Mesodermal cell (in vitro differentiated cells): ENCODE data around the gene KIAA1210.

Experiments
- H3K27ac ChIP-seq: 2 replicates; pipeline ENCODE4 v1.7.0; 2013; ENCODE audit warnings: mild to moderate bottlenecking, low read depth, low read length, moderate library complexity; ENCODE audit not compliant: severe bottlenecking
- H3K36me3 ChIP-seq: 2 replicates; pipeline ENCODE4 v1.7.1; 2013; ENCODE audit warnings: mild to moderate bottlenecking, low read length, moderate library complexity; ENCODE audit not compliant: control insufficient read depth, insufficient read depth
- H3K4me1 ChIP-seq: one replicate; pipeline ENCODE4 v1.7.1; 2013; ENCODE audit warnings: mild to moderate bottlenecking, low read length; ENCODE audit not compliant: insufficient read depth, control insufficient read depth, poor library complexity, severe bottlenecking
- H3K4me3 ChIP-seq: 2 replicates; pipeline ENCODE4 v1.7.0; 2013; ENCODE audit warnings: low read length, control low read depth, mild to moderate bottlenecking; ENCODE audit not compliant: insufficient read depth, poor library complexity, severe bottlenecking; ENCODE audit errors: extremely low read depth
- H3K9me3 ChIP-seq: 2 replicates; pipeline ENCODE4 v1.7.1; 2013; ENCODE audit warnings: mild to moderate bottlenecking, low read length, moderate library complexity; ENCODE audit not compliant: control insufficient read depth
- WGBS, 2 experiments: methylation state at CpG; one replicate each; pipeline ENCODE4 v1.1.5; 2013; ENCODE audit warnings: missing lambda C conversion rate in 2 of 2; ENCODE audit not compliant: insufficient coverage in 2 of 2; 5-methylcytosine and 5-hydroxymethylcytosine counted together

Gene KIAA1210

GRCh38 chrX:119071381-119071780 is 56.2 kb downstream of the KIAA1210 start:
- WGBS, 2 experiments = 100% methylated on average over 1 of the region's 2 CpGs
- H3K4me3 ChIP-seq = no peak overlapping the region
- H3K9me3 ChIP-seq = no peaks in the 10 kb centered on the region
- no peaks in the 10 kb centered on the region for H3K4me1 ChIP-seq
- H3K27ac ChIP-seq = no peak overlapping the region
- H3K36me3 ChIP-seq = no peaks in the 10 kb centered on the region

- Histone ChIP-seq H3K9me3 (no peaks in the 10 kb centered on the region), H3K4me1 (no peaks in the 10 kb centered on the region), H3K36me3 (no peaks in the 10 kb centered on the region), H3K27ac (no peak overlapping the region), H3K4me3 (no peak overlapping the region)
- 83 to 100% methylated on average over 1 of the region's 1 CpG for WGBS, 2 experiments
These were observed 57.9 kb downstream of the KIAA1210 start for GRCh38 chrX:119069762-119070161.

GRCh38 chrX:119069128-119069527 is 58.5 kb downstream of the KIAA1210 start:
- Histone ChIP-seq H3K36me3 (no peaks in the 10 kb centered on the region), H3K4me1 (no peaks in the 10 kb centered on the region), H3K9me3 (no peaks in the 10 kb centered on the region), H3K4me3 (no peak overlapping the region), H3K27ac (no peak overlapping the region)
- no CpG with 5 or more reads among the region's 1 CpG for WGBS, 2 experiments

- Histone ChIP-seq H3K27ac (no peak overlapping the region), H3K4me3 (no peak overlapping the region), H3K4me1 (no peaks in the 10 kb centered on the region), H3K36me3 (no peaks in the 10 kb centered on the region), H3K9me3 (no peaks in the 10 kb centered on the region)
- WGBS, 2 experiments = no CpG with 5 or more reads among the region's 7 CpGs
These were observed 60.4 kb downstream of the KIAA1210 start for GRCh38 chrX:119067023-119067739.

- WGBS, 2 experiments = 83 to 90% methylated on average over 2 of the region's 7 CpGs
- no peak overlapping the region for H3K4me3 ChIP-seq
- no peaks in the 10 kb centered on the region for H3K36me3 ChIP-seq
- H3K27ac ChIP-seq = no peak overlapping the region
- H3K4me1 ChIP-seq = no peaks in the 10 kb centered on the region
- no peaks in the 10 kb centered on the region for H3K9me3 ChIP-seq
These were observed 64.2 kb downstream of the KIAA1210 start for GRCh38 chrX:119063428-119063827.

- H3K36me3 ChIP-seq = no peaks in the 10 kb centered on the region
- H3K4me3 ChIP-seq = no peak overlapping the region
- no peak overlapping the region for H3K27ac ChIP-seq
- no peaks in the 10 kb centered on the region for H3K9me3 ChIP-seq
- H3K4me1 ChIP-seq = no peaks in the 10 kb centered on the region
- WGBS, 2 experiments = 18% methylated on average over 2 of the region's 6 CpGs; no CpG with 5 or more reads in 1 of the 2 experiments
These were observed 64.8 kb downstream of the KIAA1210 start for GRCh38 chrX:119062750-119063374.

GRCh38 chrX:119055687-119056086 is 71.9 kb downstream of the KIAA1210 start:
- Histone ChIP-seq H3K4me1 (no peaks in the 10 kb centered on the region), H3K9me3 (no peaks in the 10 kb centered on the region), H3K36me3 (no peaks in the 10 kb centered on the region), H3K27ac (no peak overlapping the region), H3K4me3 (no peak overlapping the region)
- whole genome bisulfite sequencing, 2 experiments = 40% methylated on average over 1 of the region's 2 CpGs; no CpG with 5 or more reads in 1 of the 2 experiments

- Histone ChIP-seq H3K27ac (no peak overlapping the region), H3K36me3 (no peaks in the 10 kb centered on the region), H3K4me1 (peaks cover 2% of the 10 kb centered on the region), H3K4me3 (no peak overlapping the region), H3K9me3 (no peaks in the 10 kb centered on the region)
- WGBS, 2 experiments = 86% methylated on average over 1 of the region's 2 CpGs; no CpG with 5 or more reads in 1 of the 2 experiments
These were observed 81.7 kb downstream of the KIAA1210 start for GRCh38 chrX:119045884-119046283.

- 100% methylated on average over 1 of the region's 1 CpG; no CpG with 5 or more reads in 1 of the 2 experiments for WGBS, 2 experiments
- H3K4me3 ChIP-seq = no peak overlapping the region
- peaks cover 2% of the 10 kb centered on the region for H3K4me1 ChIP-seq
- H3K27ac ChIP-seq = no peak overlapping the region
- no peaks in the 10 kb centered on the region for H3K9me3 ChIP-seq
- H3K36me3 ChIP-seq = no peaks in the 10 kb centered on the region
These were observed 84.6 kb downstream of the KIAA1210 start for GRCh38 chrX:119042996-119043395.

GRCh38 chrX:119042040-119042439 is 85.6 kb downstream of the KIAA1210 start:
- Histone ChIP-seq H3K4me1 (peaks cover 2% of the 10 kb centered on the region), H3K4me3 (no peak overlapping the region), H3K36me3 (no peaks in the 10 kb centered on the region), H3K9me3 (no peaks in the 10 kb centered on the region), H3K27ac (no peak overlapping the region)
- WGBS, 2 experiments = no CpG with 5 or more reads among the region's 3 CpGs

- WGBS, 2 experiments = no CpG with 5 or more reads among the region's 4 CpGs
- no peak overlapping the region for H3K27ac ChIP-seq
These were observed 86.4 kb downstream of the KIAA1210 start for GRCh38 chrX:119041175-119041574.

More at GRCh38 chrX:119041175-119041574, 86.4 kb downstream of the KIAA1210 start:
- Histone ChIP-seq H3K4me1 (peaks cover 2% of the 10 kb centered on the region), H3K4me3 (no peak overlapping the region), H3K36me3 (no peaks in the 10 kb centered on the region), H3K9me3 (no peaks in the 10 kb centered on the region)
